ENCODE results near the gene SAMHD1. TPM values are rescaled to one million over a fixed set of nuclear protein-coding genes. Genes with fewer than 3 reads are reported as not detected.
A peak's percentile ranks its signal among the peaks of the same experiment; 100 is the strongest.

The SAMHD1 gene
- total RNA-seq, 1 experiment from 2014 or later: 54.3 TPM

DNA sequence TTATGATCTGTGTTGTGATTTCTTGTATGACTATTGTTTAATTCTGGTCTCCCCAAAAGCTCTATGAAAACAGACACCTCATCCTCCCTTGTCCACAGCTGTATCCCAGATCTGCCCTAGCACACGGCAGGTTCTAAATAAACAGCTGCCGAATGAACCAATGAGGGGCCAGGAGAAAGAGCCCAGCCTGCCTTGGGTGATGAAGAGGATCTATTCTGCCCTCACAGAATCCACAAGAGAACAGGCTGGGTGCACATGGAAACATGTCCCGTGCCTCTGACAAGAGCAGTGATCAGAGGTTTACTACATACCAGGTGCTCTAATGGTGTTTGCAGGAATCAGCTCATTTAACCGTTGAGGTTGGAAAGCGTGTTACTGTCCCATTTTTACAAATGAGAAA, 91.2 kb downstream of the SAMHD1 start:
- BruUV-seq (replicated peaks): TSS peak; percentile 19
- intact Hi-C loops (cut with micrococcal nuclease; ENCODE audit: unreplicated experiment): no loop called here
- H3K4me1 Mint-ChIP-seq (ENCODE audit: low read depth, unreplicated experiment): peaks cover 33% of the 10 kb centered on the region
- TF ChIP-seq, protein P1, sequence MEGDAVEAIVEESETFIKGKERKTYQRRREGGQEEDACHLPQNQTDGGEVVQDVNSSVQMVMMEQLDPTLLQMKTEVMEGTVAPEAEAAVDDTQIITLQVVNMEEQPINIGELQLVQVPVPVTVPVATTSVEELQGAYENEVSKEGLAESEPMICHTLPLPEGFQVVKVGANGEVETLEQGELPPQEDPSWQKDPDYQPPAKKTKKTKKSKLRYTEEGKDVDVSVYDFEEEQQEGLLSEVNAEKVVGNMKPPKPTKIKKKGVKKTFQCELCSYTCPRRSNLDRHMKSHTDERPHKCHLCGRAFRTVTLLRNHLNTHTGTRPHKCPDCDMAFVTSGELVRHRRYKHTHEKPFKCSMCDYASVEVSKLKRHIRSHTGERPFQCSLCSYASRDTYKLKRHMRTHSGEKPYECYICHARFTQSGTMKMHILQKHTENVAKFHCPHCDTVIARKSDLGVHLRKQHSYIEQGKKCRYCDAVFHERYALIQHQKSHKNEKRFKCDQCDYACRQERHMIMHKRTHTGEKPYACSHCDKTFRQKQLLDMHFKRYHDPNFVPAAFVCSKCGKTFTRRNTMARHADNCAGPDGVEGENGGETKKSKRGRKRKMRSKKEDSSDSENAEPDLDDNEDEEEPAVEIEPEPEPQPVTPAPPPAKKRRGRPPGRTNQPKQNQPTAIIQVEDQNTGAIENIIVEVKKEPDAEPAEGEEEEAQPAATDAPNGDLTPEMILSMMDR (IDR thresholded peaks at IDR 0.05; ENCODE audit: unreplicated experiment): no peak
- H3K9me3 Mint-ChIP-seq (ENCODE audit: low read depth, unreplicated experiment): no peaks in the 10 kb centered on the region
- H3K27me3 Mint-ChIP-seq (ENCODE audit: unreplicated experiment): peaks cover 10% of the 10 kb centered on the region
- peaks cover 15% of the 10 kb centered on the region for H3K36me3 Mint-ChIP-seq (ENCODE audit: insufficient read depth, unreplicated experiment)
- CTCF ChIA-PET: interaction anchor here (2.3 kb wide), 1 partner anchor 52 kb away, joined by 5 read pairs; no protein-coding TSS in a partner anchor
- no peak for DNase-seq
- H3K4me3 Mint-ChIP-seq (ENCODE audit: low read depth, unreplicated experiment): no peak overlapping the region
- H3K27ac Mint-ChIP-seq (ENCODE audit: unreplicated experiment): no peak overlapping the region

DNA sequence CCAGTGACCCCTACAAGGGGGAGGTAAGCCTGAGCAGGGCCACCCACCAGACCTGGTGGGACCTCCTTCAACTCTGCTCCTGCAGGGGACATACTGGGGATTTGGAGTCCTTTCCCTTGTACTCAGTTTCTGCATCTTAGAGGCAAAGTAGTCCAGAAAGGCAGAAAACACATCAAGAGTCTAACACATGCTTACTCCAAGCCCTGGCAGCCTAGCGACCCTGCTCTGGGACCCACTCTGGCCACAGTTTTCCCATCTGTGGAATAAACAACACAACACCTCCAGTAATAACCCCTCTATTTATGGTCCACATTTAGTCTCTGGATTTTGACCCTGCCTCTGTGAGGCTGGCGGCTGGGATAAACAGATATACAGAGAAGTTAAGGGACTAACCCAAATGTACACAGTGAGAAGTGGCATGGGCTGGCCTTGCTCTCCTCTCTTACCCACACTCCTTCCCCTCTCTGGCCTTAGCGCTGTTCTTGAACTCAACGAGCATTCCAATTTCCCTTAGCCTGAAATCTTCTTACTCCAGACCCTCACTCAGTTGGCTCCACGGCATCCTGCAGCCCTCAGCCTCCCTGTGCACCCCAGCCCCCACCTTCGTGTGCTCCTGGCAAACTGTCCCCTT, 91.7 kb downstream of the SAMHD1 start:
- Mint-ChIP-seq H3K4me1 (ENCODE audit: low read depth, unreplicated experiment) (peaks cover 28% of the 10 kb centered on the region), H3K27me3 (ENCODE audit: unreplicated experiment) (peaks cover 4% of the 10 kb centered on the region), H3K4me3 (ENCODE audit: low read depth, unreplicated experiment) (no peak overlapping the region), H3K36me3 (ENCODE audit: insufficient read depth, unreplicated experiment) (peaks cover 10% of the 10 kb centered on the region), H3K9me3 (ENCODE audit: low read depth, unreplicated experiment) (no peaks in the 10 kb centered on the region), H3K27ac (ENCODE audit: unreplicated experiment) (no peak overlapping the region)
- BruUV-seq (replicated peaks): no TSS peak
- CTCF ChIA-PET: interaction anchor here (2.3 kb wide), 1 partner anchor 51 kb away, joined by 5 read pairs; no protein-coding TSS in a partner anchor
- intact Hi-C loops (cut with micrococcal nuclease; ENCODE audit: unreplicated experiment): no loop called here
- no peak for DNase-seq
- TF ChIP-seq, protein P1 (IDR thresholded peaks at IDR 0.05; ENCODE audit: unreplicated experiment): no peak

DNA sequence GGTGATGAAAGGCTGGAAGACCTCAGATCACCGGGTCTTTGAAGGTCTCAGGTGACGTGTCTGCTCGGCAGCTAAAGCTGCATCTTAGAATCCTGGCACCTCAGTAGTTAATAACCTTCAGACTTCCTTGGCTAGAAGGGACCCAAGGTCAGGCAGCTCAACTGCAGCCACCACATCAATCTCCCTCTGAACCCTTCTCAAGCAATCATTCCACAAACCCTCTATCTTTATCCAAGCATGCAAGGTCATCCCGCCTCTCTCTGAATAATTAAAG, 92.3 kb downstream of the SAMHD1 start:
- CTCF ChIA-PET: interaction anchor here (0.6 to 0.7 kb wide), 2 partner anchors 23 to 259 kb away, joined by 3 to 4 read pairs; no protein-coding TSS in a partner anchor
- intact Hi-C loops (cut with micrococcal nuclease; ENCODE audit: unreplicated experiment): no loop called here
- Mint-ChIP-seq H3K27ac (ENCODE audit: unreplicated experiment) (no peak overlapping the region), H3K27me3 (ENCODE audit: unreplicated experiment) (no peaks in the 10 kb centered on the region), H3K9me3 (ENCODE audit: low read depth, unreplicated experiment) (no peaks in the 10 kb centered on the region), H3K4me1 (ENCODE audit: low read depth, unreplicated experiment) (peaks cover 29% of the 10 kb centered on the region), H3K4me3 (ENCODE audit: low read depth, unreplicated experiment) (no peak overlapping the region), H3K36me3 (ENCODE audit: insufficient read depth, unreplicated experiment) (peaks cover 6% of the 10 kb centered on the region)
- BruUV-seq (replicated peaks): no TSS peak
- DNase-seq: no peak
- TF ChIP-seq, protein P1 (IDR thresholded peaks at IDR 0.05; ENCODE audit: unreplicated experiment): no peak

DNA sequence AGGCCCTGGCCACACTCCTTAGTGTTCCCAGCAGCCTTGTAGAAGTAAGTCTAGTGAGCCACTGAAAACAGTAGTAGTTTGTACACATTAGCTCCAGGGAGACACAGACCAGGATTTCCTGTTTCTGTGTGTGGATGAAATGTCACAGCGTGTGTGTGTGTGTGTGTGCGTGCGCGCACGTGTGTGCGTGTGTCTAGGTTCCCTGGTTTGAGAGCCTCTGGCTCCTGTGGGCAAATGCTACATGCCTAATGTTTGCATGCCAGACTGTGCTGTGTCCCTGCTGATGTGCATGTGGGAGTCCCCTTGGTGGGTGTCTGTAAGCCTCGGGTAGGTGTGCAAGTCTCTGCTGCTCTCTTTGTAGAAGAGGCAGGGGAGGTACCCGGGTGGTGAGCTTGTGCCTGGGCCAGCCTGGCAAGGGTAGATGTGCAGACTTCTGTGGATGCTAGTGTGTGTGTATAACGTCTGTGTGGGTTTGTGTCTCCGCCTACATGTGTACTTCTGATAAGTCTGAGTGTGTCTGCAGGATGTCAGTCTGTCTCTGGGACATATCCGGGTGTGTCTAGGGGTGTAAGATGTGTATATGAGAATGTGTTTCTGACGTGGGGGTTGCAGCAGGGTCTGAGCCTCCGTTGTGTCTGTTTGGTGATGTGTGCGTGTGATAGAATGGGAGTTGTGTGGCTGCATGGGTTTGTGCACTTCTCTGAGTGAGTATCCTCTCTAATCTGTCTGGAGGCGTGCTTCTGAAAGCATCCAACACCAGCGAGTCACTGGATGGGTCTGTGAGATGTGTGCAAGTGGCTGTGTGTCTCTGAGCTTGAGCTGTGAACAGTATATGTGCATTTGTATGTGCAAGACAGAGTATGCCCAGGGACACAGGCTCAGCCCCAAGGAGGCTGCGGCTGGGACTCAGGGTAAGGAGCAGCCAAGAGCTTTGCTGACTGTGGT, 94.5 kb downstream of the SAMHD1 start:
- Mint-ChIP-seq H3K9me3 (ENCODE audit: low read depth, unreplicated experiment) (no peaks in the 10 kb centered on the region), H3K27me3 (ENCODE audit: unreplicated experiment) (no peaks in the 10 kb centered on the region), H3K4me3 (ENCODE audit: low read depth, unreplicated experiment) (no peak overlapping the region), H3K36me3 (ENCODE audit: insufficient read depth, unreplicated experiment) (no peaks in the 10 kb centered on the region), H3K4me1 (ENCODE audit: low read depth, unreplicated experiment) (peaks cover 33% of the 10 kb centered on the region), H3K27ac (ENCODE audit: unreplicated experiment) (no peak overlapping the region)
- no TSS peak for BruUV-seq (replicated peaks)
- no peak for DNase-seq
- CTCF ChIA-PET: interaction anchor here (0.6 to 1.9 kb wide), 8 partner anchors 9 to 1283 kb away, joined by 3 to 6 read pairs (median 4); no protein-coding TSS in a partner anchor
- TF ChIP-seq, protein P1 (IDR thresholded peaks at IDR 0.05; ENCODE audit: unreplicated experiment): no peak
- intact Hi-C loops (cut with micrococcal nuclease; ENCODE audit: unreplicated experiment): no loop called here
